Hepatocyte (in vitro differentiated cells): Measurements from ENCODE around the gene CLK4. TPM values are rescaled to one million over a fixed set of nuclear protein-coding genes. Genes with fewer than 3 reads are reported as not detected.

Experiments
- DNase-seq: peaks from one replicate; pipeline ENCODE4 v3.0.0-alpha.2; 2016; ENCODE audit warnings: low spot score
- H2AFZ ChIP-seq: fragments of 200-600 bp; sonication (generic); 2 replicates; pipeline ENCODE4 v1.6.0; 2016; ENCODE audit warnings: antibody characterized with exemption, mild to moderate bottlenecking
- H3K27ac ChIP-seq: fragments of 200-600 bp; sonication (generic); 2 replicates; pipeline ENCODE4 v1.5.1; 2016; ENCODE audit warnings: mild to moderate bottlenecking
- H3K27me3 ChIP-seq: fragments of 200-600 bp; sonication (generic); 2 replicates; pipeline ENCODE4 v1.6.1; 2016
- H3K36me3 ChIP-seq: fragments of 200-600 bp; sonication (generic); replicated peaks from 2 replicates; pipeline ENCODE4 v1.5.1; 2016; ENCODE audit warnings: low read depth; ENCODE audit not compliant: insufficient read depth
- H3K4me1 ChIP-seq: fragments of 200-600 bp; sonication (generic); 2 replicates; pipeline ENCODE4 v1.5.1; 2016; ENCODE audit warnings: mild to moderate bottlenecking, moderate library complexity; ENCODE audit not compliant: insufficient read depth
- H3K4me2 ChIP-seq: fragments of 200-600 bp; sonication (generic); 2 replicates; pipeline ENCODE4 v1.6.0; 2016
- H3K4me3 ChIP-seq: fragments of 200-600 bp; sonication (generic); 2 replicates; pipeline ENCODE4 v1.5.1; 2016; ENCODE audit warnings: mild to moderate bottlenecking
- H3K79me2 ChIP-seq: fragments of 200-600 bp; sonication (generic); 2 replicates; pipeline ENCODE4 v1.6.0; 2017; ENCODE audit warnings: mild to moderate bottlenecking
- H3K9me2 ChIP-seq: fragments of 200-600 bp; sonication (generic); replicated peaks from 2 replicates; pipeline ENCODE4 v1.6.0; 2017; ENCODE audit warnings: mild to moderate bottlenecking; ENCODE audit not compliant: insufficient read depth
- H3K9me3 ChIP-seq: fragments of 200-600 bp; sonication (generic); 2 replicates; pipeline ENCODE4 v1.5.1; 2016; ENCODE audit warnings: low read depth, mild to moderate bottlenecking
- H4K20me1 ChIP-seq: fragments of 200-600 bp; sonication (generic); 2 replicates; pipeline ENCODE4 v1.6.0; 2016; ENCODE audit warnings: mild to moderate bottlenecking; ENCODE audit not compliant: insufficient read depth, poor library complexity, severe bottlenecking
- EZH2 ChIP-seq: fragments of 200-600 bp; sonication (generic); IDR thresholded peaks from 2 replicates; pipeline ENCODE4 v1.6.1; 2016; ENCODE audit warnings: antibody characterized with exemption, mild to moderate bottlenecking, borderline replicate concordance
- EZH2phosphoT487 ChIP-seq: fragments of 200-600 bp; sonication (generic); IDR thresholded peaks from one replicate; pipeline ENCODE4 v1.6.1; 2018; ENCODE audit warnings: antibody characterized with exemption, mild to moderate bottlenecking, low read depth, moderate library complexity; ENCODE audit not compliant: unreplicated experiment, severe bottlenecking
- WGBS: methylation state at CpG from one replicate; pipeline ENCODE4 v1.1.6; 2016; ENCODE audit warnings: low lambda C conversion rate; ENCODE audit errors: missing lambda C conversion rate; 5-methylcytosine and 5-hydroxymethylcytosine counted together
- polyA plus RNA-seq: library from polyadenylated mRNA; unstranded; fragments of >200 nt; fragmentation: Nextera tagmentation; extraction: Ambion mirVana; gene quantifications from 2 replicates; pipeline ENCODE4 v1.2.1, GENCODE V29; 2016
- total RNA-seq: library from RNA; depleted of rRNA; stranded (reverse); fragments of >200 nt; gene quantifications from 2 replicates; pipeline ENCODE4 v1.2.3, GENCODE V29; 2014
- TF ChIP-seq, protein P1 (sequence below): fragments of 200-600 bp; sonication (generic); IDR thresholded peaks from 2 replicates; pipeline ENCODE4 v1.5.1; 2016; ENCODE audit warnings: antibody characterized with exemption, mild to moderate bottlenecking; ENCODE audit not compliant: poor library complexity

CLK4 gene
- total and polyA plus RNA-seq, 2 experiments from 2014 or later: 17.9 to 28.4 TPM

DNA sequence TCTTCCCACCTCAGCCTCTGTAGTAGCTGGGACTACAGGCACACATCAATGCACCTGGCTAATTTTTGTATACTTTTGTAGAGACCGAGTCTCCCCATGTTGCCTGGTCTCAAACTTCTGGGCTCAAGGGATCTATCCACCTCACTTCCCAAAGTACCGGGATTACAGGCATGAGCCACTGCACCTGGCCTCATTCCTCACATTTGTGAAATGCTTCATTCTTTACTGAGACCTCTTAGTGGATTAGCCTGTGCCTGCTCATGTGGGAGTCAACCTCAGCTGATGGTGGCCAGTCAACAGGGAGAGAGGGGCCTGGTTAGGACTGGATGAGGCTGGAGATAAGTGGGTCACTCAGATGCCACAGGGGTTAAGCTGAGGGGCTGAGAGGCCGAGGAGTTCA, 37.3 kb upstream of the CLK4 start:
- no peaks in the 10 kb centered on the region for H3K36me3 ChIP-seq
- no peak overlapping the region for H3K4me2 ChIP-seq
- no peak for TF ChIP-seq EZH2phosphoT487
- no peak for DNase-seq
- 77% methylated on average over 3 of the region's 3 CpGs for WGBS
- H3K9me3 ChIP-seq: no peaks in the 10 kb centered on the region
- H3K4me3 ChIP-seq: no peak overlapping the region
- no peak overlapping the region for H2AFZ ChIP-seq
- H4K20me1 ChIP-seq: no peaks in the 10 kb centered on the region
- no peaks in the 10 kb centered on the region for H3K4me1 ChIP-seq
- H3K27ac ChIP-seq: no peak overlapping the region
- H3K9me2 ChIP-seq: no peaks in the 10 kb centered on the region
- no peaks in the 10 kb centered on the region for H3K27me3 ChIP-seq
- H3K79me2 ChIP-seq: no peaks in the 10 kb centered on the region

GRCh38 chr5:178662541-178662860, 35.7 kb upstream of the CLK4 start:
- H3K27me3 ChIP-seq: no peaks in the 10 kb centered on the region
- H2AFZ ChIP-seq: no peak overlapping the region
- no peak overlapping the region for H3K27ac ChIP-seq
- no peaks in the 10 kb centered on the region for H4K20me1 ChIP-seq
- no peak overlapping the region for H3K4me2 ChIP-seq
- H3K36me3 ChIP-seq: no peaks in the 10 kb centered on the region
- H3K4me1 ChIP-seq: no peaks in the 10 kb centered on the region
- H3K9me2 ChIP-seq: no peaks in the 10 kb centered on the region
- TF ChIP-seq EZH2 (no peak), EZH2phosphoT487 (no peak)
- TF ChIP-seq, protein P1, sequence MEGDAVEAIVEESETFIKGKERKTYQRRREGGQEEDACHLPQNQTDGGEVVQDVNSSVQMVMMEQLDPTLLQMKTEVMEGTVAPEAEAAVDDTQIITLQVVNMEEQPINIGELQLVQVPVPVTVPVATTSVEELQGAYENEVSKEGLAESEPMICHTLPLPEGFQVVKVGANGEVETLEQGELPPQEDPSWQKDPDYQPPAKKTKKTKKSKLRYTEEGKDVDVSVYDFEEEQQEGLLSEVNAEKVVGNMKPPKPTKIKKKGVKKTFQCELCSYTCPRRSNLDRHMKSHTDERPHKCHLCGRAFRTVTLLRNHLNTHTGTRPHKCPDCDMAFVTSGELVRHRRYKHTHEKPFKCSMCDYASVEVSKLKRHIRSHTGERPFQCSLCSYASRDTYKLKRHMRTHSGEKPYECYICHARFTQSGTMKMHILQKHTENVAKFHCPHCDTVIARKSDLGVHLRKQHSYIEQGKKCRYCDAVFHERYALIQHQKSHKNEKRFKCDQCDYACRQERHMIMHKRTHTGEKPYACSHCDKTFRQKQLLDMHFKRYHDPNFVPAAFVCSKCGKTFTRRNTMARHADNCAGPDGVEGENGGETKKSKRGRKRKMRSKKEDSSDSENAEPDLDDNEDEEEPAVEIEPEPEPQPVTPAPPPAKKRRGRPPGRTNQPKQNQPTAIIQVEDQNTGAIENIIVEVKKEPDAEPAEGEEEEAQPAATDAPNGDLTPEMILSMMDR: no peak
- H3K9me3 ChIP-seq: no peaks in the 10 kb centered on the region
- 85% methylated on average over 10 of the region's 10 CpGs for WGBS
- no peaks in the 10 kb centered on the region for H3K79me2 ChIP-seq
- no peak for DNase-seq
- no peak overlapping the region for H3K4me3 ChIP-seq

- no peaks in the 10 kb centered on the region for H3K4me1 ChIP-seq
- no peak overlapping the region for H3K4me2 ChIP-seq
- no peak overlapping the region for H3K4me3 ChIP-seq
- H3K9me3 ChIP-seq: no peaks in the 10 kb centered on the region
- no peaks in the 10 kb centered on the region for H3K9me2 ChIP-seq
- no peaks in the 10 kb centered on the region for H3K36me3 ChIP-seq
- DNase-seq: no peak
- no peak overlapping the region for H3K27ac ChIP-seq
- no peaks in the 10 kb centered on the region for H4K20me1 ChIP-seq
- no peak overlapping the region for H2AFZ ChIP-seq
- WGBS: 90% methylated on average over 21 of the region's 21 CpGs
- no peaks in the 10 kb centered on the region for H3K27me3 ChIP-seq
- no peaks in the 10 kb centered on the region for H3K79me2 ChIP-seq
- no peak for TF ChIP-seq EZH2
- no peak for TF ChIP-seq EZH2phosphoT487
- TF ChIP-seq, protein P1: no peak
These were observed 35.1 kb upstream of the CLK4 start for GRCh38 chr5:178661836-178662540.

DNA sequence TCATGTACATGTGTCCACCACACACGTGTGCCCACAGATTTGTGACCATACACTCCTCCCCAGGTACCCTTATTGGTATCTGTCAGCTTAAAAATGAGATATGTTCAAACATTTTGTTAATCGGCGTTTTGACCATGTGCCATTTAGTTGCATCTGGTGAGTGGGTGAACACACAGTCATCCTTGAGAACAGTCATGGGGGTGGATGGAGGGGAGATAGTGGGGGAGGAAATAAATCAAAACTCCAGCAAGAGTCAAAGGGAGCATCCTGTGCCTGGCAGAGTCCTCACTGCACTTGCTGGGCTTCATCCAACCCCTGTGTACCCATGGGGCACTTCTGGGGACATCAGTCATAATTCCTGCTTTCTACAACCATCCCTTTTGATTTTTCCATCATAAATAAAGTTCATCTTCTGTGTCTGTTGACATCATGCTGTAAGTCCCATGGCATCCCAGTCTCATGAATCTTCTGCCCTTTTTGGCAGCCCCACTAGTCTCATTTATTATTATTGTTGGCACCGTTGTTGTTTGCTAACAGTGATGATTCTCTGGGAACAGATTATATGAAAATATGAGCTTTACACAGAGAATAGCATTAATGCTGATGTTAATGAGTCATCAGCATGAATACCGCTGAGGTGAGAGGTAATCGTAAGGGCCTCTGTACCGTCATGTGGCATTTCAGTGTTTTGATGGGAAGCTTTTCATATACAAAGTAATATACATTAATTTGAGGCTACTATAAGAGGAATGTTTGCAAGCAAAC, 24.4 kb upstream of the CLK4 start:
- Histone ChIP-seq H3K4me1 (no peaks in the 10 kb centered on the region), H3K9me2 (no peaks in the 10 kb centered on the region), H3K79me2 (no peaks in the 10 kb centered on the region), H3K36me3 (no peaks in the 10 kb centered on the region), H3K4me3 (no peak overlapping the region), H3K4me2 (no peak overlapping the region), H4K20me1 (no peaks in the 10 kb centered on the region), H2AFZ (no peak overlapping the region), H3K27ac (no peak overlapping the region), H3K27me3 (no peaks in the 10 kb centered on the region), H3K9me3 (no peaks in the 10 kb centered on the region)
- no peak for DNase-seq
- TF ChIP-seq EZH2: no peak
- TF ChIP-seq, protein P1: no peak
- no peak for TF ChIP-seq EZH2phosphoT487
- 88% methylated on average over 7 of the region's 7 CpGs for WGBS
